ENCODE data around the gene KRT74.

GRCh38 chr12:52517888-52518287 lies 55.8 kb downstream of the KRT74 start:
- TF ChIP-seq CTCF (conservative IDR thresholded peaks at IDR 0.05) (no peak), EZH2 (IDR thresholded peaks at IDR 0.05; ENCODE audit: low read depth) (no peak)

Data from PC-9 (cell line).